GM21723 (cell line): ENCODE data around the gene PAX2.
"Not testable (repeated sequence)": the region's sequence is repeated elsewhere in the genome, so short reads cannot be mapped to it uniquely, and the experiment has no call there.

ENCODE experiments used
- ATAC-seq: cut with Tn5 transposase; IDR thresholded peaks from one replicate; pipeline ENCODE4 v1.9.1; 2021; ENCODE audit warnings: mild to moderate bottlenecking, moderate library complexity; ENCODE audit not compliant: unreplicated experiment

PAX2 gene

DNA sequence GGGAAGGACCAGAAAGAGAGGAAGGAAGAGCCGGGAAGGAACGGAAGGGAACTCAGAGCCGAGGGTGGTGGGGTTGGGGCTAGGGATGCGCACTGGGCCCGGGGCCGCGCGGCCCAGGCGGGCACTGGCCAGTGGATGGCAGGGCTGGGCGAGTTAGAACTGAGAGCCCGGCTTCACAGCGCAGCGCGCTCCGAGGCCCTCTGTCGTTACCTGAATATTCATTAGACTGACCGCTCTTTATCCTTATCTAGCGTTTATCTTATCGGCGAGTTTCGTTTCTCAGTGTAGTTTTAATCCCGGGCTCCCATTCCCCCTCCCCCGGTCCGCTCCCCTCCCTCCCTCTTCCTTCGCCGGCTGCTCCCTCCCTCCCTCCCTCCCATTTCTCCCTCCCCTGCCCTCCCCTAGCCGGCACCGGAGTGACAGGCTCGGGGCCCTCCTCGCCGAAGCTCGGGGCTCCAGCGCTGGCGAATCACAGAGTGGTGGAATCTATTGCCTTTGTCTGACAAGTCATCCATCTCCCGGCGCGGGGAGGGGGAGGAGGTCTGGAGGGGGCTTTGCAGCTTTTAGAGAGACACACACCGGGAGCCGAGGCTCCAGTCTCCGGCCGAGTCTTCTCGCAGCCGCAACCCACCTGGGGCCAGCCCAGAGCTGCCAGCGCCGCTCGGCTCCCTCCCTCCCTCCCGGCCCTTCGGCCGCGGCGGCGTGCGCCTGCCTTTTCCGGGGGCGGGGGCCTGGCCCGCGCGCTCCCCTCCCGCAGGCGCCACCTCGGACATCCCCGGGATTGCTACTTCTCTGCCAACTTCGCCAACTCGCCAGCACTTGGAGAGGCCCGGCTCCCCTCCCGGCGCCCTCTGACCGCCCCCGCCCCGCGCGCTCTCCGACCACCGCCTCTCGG lies at the start of gene PAX2:
TSS of gene PAX2 (plus strand) at position 596 of the 895 bp plus-strand sequence. CDS start 679 bp downstream, outside the sequence.
- no peak for ATAC-seq

DNA sequence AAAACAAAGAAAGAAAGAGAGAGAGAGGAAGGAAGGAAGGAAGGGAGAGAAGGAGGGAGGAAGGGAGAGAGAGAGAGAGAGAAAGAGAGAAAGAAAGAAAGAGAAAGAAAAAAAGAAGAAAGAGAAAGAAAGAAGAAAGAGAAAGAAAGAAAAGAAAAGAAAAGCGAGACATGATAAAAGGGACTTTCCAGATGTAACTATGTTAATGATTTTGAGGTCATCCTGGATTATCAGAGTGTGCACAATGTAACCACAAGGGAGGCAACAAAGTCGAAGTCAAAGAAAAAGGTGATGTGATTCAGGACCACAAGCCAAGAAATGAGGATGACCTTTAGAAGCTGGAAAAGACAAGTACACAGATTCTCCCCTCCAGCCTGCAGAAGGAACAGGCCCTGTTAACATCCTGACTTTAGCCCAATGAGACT lies 48.9 kb upstream of the PAX2 start:
- no peak for ATAC-seq

DNA sequence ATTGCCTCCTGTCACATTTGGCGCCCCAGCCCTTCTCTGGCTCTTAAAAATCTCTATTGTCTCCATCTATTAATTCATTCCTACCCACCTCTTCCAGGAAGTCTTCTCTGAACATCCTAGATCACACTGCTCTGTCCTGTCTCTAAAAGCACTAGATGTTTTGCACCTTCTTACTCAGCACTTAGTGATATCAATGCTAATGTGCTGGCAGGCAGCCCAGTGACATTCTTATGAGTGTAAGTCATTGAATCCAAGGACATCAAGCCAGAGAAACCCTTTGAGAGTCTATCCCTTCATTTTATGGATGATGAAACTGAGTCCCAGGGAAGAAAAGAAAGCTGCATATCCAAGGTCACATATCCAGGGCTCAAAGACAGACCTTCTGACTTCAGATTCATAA lies 48.3 kb upstream of the PAX2 start:
- no peak for ATAC-seq

DNA sequence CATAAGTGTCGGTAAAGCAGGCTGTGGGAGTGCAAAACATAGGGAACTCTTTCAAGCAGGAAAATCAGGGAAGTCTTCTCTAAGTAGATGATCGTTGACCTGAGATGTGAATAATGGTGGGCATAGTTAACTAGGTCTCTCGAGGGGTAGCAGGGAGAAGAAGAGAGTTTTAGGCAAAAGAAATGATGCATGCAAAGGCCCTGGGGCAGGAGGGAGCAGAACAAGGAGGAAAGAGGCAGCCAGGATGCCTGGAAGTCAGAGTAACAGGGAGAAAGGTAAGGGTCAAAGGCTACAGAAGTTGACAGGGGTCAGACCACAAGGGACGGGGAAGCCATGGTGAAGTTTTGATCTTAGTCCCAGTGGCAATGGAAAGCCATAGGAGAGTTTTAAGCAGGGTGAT lies 47.8 kb upstream of the PAX2 start:
- ATAC-seq: no peak

DNA sequence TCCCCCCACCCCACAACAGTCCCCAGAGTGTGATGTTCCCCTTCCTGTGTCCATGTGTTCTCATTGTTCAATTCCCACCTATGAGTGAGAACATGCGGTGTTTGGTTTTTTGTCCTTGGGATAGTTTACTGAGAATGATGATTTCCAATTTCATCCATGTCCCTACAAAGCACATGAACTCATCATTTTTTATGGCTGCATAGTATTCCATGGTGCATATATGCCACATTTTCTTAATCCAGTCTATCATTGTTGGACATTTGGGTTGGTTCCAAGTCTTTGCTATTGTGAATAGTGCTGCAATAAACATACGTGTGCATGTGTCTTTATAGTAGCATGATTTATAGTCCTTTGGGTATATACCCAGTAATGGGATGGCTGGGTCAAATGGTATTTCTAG lies 43.7 kb upstream of the PAX2 start:
- not testable (repeated sequence) for ATAC-seq

DNA sequence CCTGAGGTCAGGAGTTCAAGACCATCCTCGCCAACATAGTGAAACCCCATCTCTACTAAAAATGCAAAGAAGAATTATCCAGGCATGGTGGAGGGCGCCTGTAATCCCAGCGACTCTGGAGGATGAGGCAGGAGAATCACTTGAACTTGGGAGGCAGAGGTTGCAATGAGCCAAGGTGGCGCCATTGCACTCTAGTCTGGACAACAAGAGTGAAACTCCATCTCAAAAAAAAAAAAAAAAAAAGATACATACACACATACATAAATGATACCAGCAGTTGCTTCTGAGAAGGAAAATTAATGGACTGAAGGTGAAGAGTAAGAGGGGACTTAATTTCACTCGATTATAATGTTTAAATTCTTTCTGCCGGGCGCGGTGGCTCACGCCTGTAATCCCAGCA lies 40.2 kb upstream of the PAX2 start:
- ATAC-seq: no peak

DNA sequence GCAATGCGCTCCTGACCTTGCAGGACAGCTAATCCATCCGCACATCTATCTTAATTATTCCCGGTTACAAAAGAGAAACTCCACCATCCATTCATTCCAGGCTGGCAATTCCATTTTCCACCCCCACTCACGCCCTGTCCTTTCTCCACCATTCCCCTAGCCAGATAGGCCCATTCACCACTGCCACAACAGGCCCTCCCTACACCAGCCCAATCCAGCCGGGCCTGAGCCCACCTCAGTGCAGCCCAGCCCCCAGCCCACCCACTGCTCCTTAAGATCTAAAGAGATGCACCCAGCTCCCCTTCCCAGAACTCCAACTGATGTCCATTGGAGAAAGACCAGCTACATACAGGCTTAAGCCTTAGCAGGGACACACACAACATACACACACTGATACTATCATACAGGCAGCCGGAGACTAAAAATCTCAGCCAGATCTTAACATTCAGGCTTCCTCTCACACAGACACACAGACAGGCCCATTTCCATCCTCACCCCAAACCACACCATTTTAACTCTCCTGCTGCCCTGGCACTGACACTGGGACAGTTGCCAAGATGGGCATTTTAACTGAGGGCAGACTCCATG lies 38.0 kb upstream of the PAX2 start:
- no peak for ATAC-seq

DNA sequence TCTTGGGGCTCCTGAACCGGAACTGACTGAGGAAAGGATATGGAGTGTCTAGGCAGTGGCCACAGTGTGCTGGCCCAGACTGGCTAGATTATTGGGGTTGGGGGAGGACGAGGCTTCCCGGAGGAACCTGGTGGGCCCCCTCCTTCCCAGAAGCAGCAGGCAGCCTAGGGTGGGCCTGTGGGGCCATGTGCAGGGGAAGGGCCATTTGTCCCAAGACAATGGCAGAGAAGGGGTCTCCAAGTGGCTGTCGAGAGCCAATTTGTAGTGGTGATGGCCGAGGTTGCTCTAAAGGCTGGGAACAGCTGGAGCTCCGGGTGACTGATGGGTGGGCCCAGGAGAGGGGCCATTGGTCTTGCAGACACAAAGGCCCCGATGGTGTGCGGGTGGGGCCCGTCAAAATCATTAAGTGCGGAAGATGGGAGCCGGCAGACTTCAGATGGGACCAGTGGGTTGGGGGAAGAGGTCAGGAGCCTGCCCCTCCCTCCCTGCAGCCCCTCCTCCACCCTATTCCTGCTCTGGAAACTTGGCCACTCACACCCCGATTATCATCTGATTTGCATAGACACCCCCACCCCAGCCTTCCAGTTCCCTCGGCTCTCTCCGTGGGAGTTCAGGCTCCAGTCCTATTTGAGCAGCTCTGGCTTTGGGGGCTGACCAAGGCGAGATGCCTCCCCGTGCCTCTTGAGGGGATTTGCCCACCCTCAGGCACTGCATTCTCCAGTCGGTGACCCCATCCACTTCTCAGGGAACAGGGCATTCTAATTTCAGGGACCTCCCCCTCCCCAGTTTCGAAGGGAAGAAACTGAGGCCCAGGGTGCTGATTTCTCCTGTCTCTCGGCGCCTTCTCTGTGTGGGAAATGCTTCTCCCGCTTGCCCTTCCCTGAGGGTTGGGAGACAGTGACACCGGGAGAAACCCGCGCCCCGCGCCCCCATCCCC lies 36.0 kb upstream of the PAX2 start:
- no peak for ATAC-seq

DNA sequence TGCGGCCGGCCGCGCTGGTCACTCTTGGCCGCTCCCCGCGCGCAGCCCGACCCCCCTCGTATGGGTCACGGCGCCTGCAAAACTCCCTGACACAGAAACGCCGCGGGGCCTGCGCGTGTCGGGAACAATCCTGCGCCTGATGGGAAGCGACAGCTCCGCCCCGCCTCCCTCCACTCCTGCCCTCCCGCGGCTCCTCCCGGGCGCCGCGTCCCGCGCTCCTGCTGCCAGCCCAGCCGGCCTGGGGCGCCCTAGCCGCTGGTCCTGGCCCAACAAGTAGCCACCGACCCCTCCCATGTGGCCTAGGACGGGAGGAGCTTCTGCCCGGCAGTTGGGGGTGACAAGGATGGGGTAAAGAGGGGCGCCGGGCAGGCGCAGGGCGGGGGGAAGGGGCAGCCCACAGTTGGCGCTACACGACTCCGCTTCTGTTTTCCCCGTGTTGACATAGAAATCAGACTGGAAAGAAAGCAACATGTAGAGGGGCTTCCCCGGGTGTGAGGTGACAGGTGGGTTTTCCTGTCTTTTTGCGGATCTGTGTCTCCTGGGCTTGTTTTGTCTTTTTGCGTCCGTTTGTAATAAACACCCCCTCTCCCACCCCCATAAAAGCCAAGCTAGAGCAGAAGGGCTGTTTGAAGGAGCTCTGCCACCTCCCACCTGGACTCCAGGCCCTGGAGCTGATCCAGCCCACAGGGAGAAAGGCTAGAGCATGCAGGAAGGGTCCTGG lies 35.1 kb upstream of the PAX2 start:
- no peak for ATAC-seq

DNA sequence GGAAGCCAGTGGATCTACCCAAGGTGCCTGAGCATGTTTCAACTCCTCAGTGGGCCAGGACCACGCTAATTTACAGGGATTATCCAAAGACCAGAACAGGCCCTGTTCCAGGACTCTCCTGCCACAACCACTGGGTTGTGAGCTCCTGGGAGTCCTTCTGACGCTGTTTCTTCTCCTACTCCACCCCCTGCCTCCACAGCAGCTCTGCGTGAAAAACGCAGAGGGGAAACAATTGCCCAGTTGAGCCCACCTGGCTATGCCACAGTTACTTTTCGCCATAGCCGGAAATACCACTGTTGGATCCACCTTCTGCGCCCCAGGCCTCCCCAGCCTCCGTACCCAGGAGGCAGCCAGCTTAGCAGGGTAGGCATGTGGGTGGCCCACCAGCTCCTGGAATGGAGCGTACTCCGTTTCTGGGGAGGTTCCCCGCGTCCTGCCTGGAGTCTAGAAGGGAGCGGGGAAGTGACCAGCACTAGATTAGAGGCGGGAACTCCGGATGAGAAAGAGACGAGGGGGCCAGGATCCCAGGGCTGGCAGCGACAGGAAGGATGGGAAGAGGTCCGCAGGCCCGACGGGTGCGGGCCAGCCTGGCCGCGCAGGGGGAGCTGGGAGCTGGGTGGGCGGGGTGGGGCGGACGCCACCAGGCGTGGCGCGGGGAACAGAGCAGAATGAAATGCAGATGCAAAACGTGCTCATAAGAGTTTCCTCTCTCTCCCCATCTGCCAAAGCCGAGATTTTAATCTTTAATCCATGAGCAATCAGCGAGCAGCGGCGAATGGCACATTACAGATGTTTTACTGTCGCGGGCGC lies 32.1 kb upstream of the PAX2 start:
- no peak for ATAC-seq

DNA sequence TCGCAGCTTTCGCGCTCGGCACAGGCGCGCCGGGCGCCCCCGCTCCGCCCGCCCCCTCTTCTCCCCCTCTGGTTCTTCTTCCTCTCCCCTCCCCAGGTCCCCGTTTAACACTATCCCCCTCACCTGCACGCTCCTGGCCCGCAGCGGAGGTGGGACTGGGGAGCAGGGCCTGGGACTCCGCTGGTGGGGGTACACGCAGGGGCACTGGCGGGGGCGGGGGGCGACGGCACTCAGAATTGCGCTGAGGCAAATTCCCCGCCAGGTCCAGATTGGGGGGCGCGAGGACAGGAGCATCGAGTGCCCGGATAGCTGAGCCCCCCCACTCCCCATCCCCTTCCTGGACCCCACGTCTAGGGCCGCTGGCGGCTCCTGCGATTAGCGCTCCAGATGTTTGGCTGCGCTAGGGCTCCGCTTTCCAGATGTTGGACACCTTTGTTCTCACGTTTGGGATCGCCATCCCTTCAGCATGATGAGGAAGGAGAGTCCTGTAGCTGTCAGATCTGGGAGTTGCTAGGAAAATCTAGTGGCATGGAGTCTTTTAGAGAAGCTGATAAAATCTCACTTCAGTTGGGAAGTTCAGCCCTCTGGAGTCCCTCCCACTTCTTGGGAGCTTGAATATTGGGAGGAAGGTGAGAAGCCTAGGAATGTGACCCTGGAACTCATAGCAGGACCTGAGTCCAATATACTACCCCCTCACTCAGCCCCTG lies 31.4 kb upstream of the PAX2 start:
- no peak for ATAC-seq

DNA sequence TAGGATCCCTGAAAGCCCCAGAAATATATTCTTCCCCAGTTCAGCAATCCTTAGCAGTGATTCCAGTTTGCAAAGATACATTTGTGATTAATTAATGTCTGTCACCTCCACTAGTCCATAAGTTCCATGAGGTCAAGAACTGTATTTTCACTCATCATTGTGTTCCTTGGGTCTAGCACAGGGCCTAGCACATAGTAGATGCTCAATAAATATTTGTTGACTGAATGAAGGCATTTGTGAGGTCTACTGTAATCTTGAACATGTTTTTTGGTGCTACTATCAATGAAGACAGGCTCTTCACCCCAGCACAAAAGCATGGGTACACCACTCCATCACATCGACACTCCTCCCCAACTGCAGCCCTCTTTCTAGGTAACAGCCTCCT lies 30.8 kb upstream of the PAX2 start:
- no peak for ATAC-seq

DNA sequence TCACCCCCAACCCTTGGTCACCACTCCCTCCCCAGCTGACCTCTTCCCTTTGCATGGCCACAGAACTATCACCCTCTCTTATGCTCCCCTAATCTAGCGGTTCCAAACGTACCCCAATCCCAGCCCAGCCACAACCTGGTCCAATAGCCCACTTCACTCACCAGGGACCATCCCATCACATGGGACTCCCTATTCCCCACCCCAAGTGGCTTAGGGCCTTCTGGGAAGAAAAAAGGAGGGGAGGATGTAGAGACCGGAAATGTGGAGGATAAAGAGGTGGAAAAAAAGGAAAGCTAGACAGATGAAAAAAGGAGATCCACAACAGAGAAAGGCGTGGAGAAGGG lies 30.3 kb upstream of the PAX2 start:
- ATAC-seq: no peak

DNA sequence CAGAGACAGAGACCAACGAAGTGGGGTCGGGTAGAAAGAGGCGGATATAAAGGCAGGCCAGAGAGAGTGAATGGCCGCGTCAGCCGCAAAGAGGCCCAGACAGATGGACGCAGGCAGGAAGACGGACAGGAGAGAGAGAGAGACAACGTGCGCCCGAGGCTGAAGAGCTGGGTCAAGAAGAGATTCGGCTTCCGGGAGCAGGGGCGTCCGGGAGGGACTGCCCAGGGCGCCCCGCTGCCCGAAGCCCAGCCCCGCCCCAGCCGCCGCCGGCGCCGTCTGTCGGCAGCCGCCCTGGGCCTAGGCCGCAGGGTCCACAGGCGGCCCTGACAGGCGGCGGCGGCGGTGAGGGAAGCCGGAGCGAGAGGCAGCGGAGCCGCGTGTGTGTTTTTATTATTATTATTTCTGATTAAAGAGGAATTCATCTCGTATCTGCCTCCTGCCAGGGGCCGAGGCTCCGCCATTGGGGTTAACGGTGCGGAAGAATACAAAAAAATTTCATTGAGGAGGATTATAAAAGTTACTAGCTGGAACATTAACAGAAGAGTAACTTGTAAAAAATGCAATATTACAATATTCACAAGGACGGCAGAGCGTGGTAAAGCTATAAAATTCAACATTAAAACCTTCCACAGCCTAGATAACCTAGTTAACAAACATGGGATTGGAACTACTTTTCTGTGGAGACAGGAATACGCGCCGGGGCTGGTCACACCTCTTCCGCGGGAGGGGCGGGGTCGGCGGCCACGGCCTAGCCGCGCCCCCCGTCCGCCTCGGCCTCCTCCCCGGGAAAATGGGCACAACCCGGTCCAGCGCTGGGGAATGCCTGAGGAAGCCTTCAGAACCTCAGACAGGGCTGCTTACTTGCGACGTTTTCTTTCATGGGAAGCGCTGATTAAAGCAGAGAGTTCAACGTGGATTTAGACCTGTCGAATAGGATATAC lies 29.7 kb upstream of the PAX2 start:
- no peak for ATAC-seq

DNA sequence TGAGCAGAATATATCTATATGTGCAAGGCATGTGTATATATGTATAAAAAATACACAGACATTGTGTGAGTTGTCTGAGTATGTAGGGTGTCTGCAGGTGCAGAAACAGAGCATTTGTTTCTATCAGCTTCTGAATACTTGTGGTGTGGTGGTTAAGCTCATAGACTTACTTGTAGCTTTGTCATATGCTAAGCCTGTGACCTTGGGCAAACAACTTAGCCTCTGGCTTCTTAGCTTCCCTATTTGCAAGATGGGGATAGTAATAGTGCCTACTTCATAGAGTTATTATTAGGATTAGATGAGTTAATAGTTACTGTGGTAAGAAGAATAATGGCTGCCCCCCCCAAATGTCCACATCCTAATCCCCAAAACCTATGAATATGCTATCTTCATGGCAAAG lies 28.2 kb upstream of the PAX2 start:
- ATAC-seq: no peak

DNA sequence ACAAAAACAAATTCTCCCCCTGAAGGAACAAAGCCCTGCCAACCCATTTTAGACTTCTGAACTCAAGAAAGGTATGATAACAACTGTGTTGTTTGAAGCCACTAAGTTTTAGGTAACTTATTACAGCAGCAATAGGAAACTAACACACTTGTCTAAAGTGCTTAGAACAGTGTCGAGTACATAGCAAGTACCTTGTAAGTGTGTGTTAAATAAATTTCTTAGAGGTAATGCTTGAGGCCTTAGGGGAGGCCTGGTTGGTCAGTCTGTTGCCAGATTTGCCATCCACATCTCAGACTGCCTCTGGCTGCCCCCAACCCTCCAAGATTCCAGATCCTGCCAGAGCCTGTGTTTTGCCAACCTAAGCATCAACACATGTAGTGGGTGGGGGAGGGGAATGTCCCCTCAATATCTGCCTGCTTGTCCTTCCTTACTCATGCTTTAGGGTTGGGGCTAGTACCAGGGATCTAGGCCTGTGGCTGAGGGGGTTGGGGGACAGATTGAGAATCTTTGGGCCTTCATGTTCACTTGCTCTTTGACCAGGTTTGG lies 27.1 kb upstream of the PAX2 start:
- ATAC-seq: no peak

DNA sequence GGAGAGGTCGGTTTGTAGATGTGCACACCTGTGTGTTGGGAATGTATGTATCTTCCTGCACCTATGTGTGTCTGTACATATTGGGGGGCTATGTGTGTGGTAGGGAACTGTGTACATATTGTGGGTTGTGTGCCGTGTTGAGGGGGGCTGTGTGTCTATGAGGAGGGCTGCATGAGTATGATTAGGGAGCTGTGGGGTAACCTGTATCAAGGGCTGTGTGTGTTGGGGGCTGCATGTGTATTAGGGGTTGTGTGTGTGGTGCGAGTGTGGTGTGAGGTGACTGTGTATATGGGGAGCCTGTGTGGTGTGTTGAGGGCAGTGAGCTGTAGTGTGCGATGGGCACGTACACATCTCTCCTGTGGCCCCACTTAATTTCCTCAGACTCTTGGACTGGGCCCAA lies 22.2 kb upstream of the PAX2 start:
- ATAC-seq: no peak
